ENCODE measurements around the gene SYS1.

The SYS1 gene

DNA sequence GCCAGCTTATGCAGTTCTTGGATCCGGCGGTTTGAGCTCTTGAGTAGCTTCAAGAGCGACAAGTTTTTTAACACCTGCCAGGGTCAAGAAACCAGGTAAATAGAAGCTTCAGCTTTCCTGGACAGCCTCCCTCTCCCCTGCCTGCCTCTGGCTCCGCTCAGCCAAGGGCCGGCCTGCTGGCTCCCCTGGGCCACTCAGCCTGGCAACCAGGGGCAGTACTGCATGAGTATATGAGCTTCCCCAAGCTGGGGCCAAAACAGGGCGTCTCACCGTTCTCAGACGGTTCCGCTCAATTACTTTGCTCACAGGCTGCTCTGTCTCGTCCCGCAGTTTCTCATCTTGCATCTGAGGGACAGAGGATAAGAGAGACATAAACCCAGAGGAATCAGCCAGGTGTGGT is 14.3 kb downstream of the SYS1 start:
- no peaks in the 10 kb centered on the region for H3K27me3 ChIP-seq (ENCODE audit: control insufficient read depth, low read length)
- no peak overlapping the region for H3K4me2 ChIP-seq (ENCODE audit: low read length)
- no peak overlapping the region for H3K27ac ChIP-seq (ENCODE audit: low read depth, low read length)
- no peaks in the 10 kb centered on the region for H3F3A ChIP-seq (ENCODE audit: control insufficient read depth, insufficient read depth)
- no peak overlapping the region for H3K4me3 ChIP-seq (ENCODE audit: low read length)
- H3K9me3 ChIP-seq (ENCODE audit: control insufficient read depth, insufficient read depth, low read length) = no peaks in the 10 kb centered on the region
- H3K36me3 ChIP-seq (ENCODE audit: control insufficient read depth, low read length) = no peaks in the 10 kb centered on the region
- H3K4me1 ChIP-seq (ENCODE audit: control insufficient read depth, low read length) = peaks cover 14% of the 10 kb centered on the region
- H3K9me2 ChIP-seq (replicated peaks; ENCODE audit: control insufficient read depth, low read length) = no peaks in the 10 kb centered on the region
- H4K20me1 ChIP-seq (ENCODE audit: control insufficient read depth, insufficient read depth, low read depth, low read length) = no peaks in the 10 kb centered on the region
- TF ChIP-seq EZH2phosphoT487 (IDR thresholded peaks at IDR 0.05; ENCODE audit: borderline replicate concordance, low read length) = no peak
- TF ChIP-seq CTCF (IDR thresholded peaks at IDR 0.05; ENCODE audit: low read depth, low read length, poor library complexity, severe bottlenecking) = no peak
- H3K79me2 ChIP-seq (ENCODE audit: control insufficient read depth, low read length) = no peaks in the 10 kb centered on the region

DNA sequence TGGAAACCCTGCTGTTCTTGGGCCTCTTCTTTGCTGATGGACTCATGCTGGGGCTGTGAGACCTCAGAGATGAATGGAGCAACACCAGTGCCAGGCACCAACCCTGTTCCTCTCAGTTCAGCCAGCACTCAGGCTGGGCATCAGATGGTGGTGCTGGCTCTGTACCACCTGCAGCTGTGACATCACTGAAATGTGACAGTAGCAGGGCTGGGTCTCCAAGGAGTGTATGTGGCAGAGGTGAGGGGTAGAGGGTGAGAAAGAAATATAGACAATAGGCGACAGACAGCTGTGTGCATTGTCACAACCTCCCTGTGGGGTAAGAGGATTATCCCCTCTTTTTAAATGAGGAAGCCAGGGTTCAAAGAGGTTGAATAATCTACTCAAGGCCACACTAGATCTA is 15.2 kb downstream of the SYS1 start, which contains the start of gene TP53TG5:
TP53TG5 (minus strand) TSS at position 135 of the 400 bp plus-strand sequence; CDS start at position 46, 89 bp downstream.
- no peaks in the 10 kb centered on the region for H3K79me2 ChIP-seq (ENCODE audit: control insufficient read depth, low read length)
- no peak within 1 kb of the TSS for H3K27ac ChIP-seq (ENCODE audit: low read depth, low read length)
- no peak for TF ChIP-seq EZH2phosphoT487 (IDR thresholded peaks at IDR 0.05; ENCODE audit: borderline replicate concordance, low read length)
- no peak for TF ChIP-seq CTCF (IDR thresholded peaks at IDR 0.05; ENCODE audit: low read depth, low read length, poor library complexity, severe bottlenecking)
- H4K20me1 ChIP-seq (ENCODE audit: control insufficient read depth, insufficient read depth, low read depth, low read length) = no peaks in the 10 kb centered on the region
- no peaks in the 10 kb centered on the region for H3F3A ChIP-seq (ENCODE audit: control insufficient read depth, insufficient read depth)
- H3K4me3 ChIP-seq (ENCODE audit: low read length) = no peak within 1 kb of the TSS
- H3K4me2 ChIP-seq (ENCODE audit: low read length) = no peak within 1 kb of the TSS
- no peaks in the 10 kb centered on the region for H3K9me3 ChIP-seq (ENCODE audit: control insufficient read depth, insufficient read depth, low read length)
- no peaks in the 10 kb centered on the region for H3K9me2 ChIP-seq (replicated peaks; ENCODE audit: control insufficient read depth, low read length)
- H3K27me3 ChIP-seq (ENCODE audit: control insufficient read depth, low read length) = no peaks in the 10 kb centered on the region
- H3K4me1 ChIP-seq (ENCODE audit: control insufficient read depth, low read length) = peaks cover 10% of the 10 kb centered on the region
- no peaks in the 10 kb centered on the region for H3K36me3 ChIP-seq (ENCODE audit: control insufficient read depth, low read length)

DNA sequence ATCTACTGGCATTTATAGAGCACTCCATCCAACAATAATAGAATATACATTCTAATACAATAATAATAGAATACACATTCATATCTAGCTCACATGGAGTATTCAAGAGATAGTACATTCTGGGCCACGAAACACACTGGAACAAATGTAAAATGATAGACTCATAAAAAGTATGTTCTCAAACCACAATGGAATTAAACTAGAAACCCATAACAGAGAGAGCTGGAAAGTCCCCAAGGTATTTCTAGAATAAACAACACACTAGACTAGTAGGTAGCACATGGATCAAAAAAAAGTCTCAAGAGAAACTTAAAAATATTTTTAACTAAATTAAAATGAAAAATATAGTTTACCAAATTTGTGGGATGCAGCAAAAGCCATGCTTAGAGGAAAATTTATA is 24.3 kb downstream of the SYS1 start:
- no peak for TF ChIP-seq EZH2phosphoT487 (IDR thresholded peaks at IDR 0.05; ENCODE audit: borderline replicate concordance, low read length)
- no peak for TF ChIP-seq CTCF (IDR thresholded peaks at IDR 0.05; ENCODE audit: low read depth, low read length, poor library complexity, severe bottlenecking)
- Histone ChIP-seq H4K20me1 (ENCODE audit: control insufficient read depth, insufficient read depth, low read depth, low read length) (no peaks in the 10 kb centered on the region), H3K27me3 (ENCODE audit: control insufficient read depth, low read length) (no peaks in the 10 kb centered on the region), H3K36me3 (ENCODE audit: control insufficient read depth, low read length) (no peaks in the 10 kb centered on the region), H3K79me2 (ENCODE audit: control insufficient read depth, low read length) (no peaks in the 10 kb centered on the region), H3F3A (ENCODE audit: control insufficient read depth, insufficient read depth) (no peaks in the 10 kb centered on the region), H3K9me3 (ENCODE audit: control insufficient read depth, insufficient read depth, low read length) (no peaks in the 10 kb centered on the region), H3K4me1 (ENCODE audit: control insufficient read depth, low read length) (no peaks in the 10 kb centered on the region), H3K9me2 (replicated peaks; ENCODE audit: control insufficient read depth, low read length) (no peaks in the 10 kb centered on the region), H3K4me3 (ENCODE audit: low read length) (no peak overlapping the region), H3K4me2 (ENCODE audit: low read length) (no peak overlapping the region), H3K27ac (ENCODE audit: low read depth, low read length) (no peak overlapping the region)
